GM21447 (cell line): Measurements from ENCODE around the gene RNF113A.
A peak's percentile ranks its signal among the peaks of the same experiment; 100 is the strongest.
"Not testable (repeated sequence)": the region's sequence is repeated elsewhere in the genome, so short reads cannot be mapped to it uniquely, and the experiment has no call there.

Experiments
- ATAC-seq: cut with Tn5 transposase; IDR thresholded peaks from one replicate; pipeline ENCODE4 v1.9.1; 2021; ENCODE audit not compliant: unreplicated experiment

The RNF113A gene

DNA sequence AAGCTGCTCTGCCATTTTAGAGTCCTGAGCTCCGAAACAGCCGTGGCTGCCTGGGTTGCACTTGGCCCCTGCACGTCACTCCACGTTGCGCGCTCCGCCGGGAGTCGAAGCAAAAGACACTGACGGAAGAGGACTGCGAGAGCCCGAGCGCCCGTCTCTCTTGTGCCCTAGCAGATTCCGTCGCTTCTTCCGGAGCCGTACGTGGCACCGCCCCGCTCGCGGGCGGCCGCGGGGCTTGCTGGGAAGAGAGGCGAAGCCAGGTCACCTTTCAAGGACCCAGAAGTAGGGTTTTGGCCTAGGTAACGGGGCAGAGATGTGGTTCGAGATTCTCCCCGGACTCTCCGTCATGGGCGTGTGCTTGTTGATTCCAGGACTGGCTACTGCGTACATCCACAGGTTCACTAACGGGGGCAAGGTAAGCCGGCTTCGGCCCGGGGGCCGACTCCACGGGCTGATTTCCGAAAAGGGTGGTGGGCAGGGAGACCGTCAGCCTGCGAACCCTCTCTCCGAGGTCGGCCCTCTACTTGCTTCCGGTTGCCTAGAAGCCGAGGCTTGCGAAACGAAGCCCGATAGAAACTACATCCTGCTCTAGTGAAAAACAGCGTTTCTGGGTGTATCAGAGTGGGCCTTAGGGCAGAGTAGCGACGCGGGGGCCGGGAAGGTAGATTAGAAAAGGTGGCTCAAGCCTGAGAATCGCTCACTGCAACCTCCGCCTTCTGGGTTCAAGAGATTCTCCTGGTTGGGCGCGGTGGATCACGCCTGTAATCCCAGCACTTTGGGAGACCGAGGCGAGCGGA, at the start of gene RNF113A, which contains the start of gene NDUFA1:
Gene RNF113A, minus strand, starts transcription at position 135 of the 797 bp plus-strand sequence. Its CDS starts 120 bp downstream, at position 15.
Gene NDUFA1, plus strand, starts transcription at position 234 of the 797 bp plus-strand sequence. Its CDS starts 80 bp downstream, at position 314.
- peak; percentile 85 for ATAC-seq

DNA sequence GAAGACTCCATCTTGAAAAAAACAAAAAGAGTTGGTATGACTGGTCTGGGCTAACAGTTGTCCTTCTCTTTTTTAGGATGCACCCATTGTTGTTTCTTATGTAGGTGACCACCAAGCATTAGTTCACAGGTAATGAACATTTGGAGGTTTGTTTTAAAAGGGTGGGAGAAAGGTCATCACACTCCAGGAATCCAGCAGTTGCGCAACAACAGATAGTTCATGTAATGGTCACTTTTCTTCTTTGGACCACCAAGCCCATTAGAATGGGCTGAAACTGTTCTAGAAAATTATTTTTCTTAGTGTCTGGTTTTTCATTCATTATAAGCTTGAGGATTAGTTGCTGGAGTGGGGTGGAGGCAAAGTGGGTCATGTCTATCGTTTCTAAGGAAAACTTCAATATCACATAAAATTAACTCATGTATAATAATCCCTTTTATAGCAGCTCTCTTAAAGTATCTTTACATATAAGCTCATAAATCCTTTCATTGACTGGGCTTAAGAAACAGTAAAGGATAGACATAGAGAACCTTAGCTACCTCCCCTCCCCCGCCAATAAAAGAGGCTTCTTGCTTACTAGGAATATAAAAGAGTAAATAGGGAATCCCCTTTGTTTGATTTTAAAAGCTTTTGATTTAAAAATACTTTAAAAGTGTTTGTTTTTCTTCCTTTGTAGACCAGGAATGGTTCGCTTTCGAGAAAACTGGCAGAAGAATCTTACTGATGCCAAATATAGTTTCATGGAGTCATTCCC, 48.5 kb upstream of the RNF113A start:
- ATAC-seq, result no peak

DNA sequence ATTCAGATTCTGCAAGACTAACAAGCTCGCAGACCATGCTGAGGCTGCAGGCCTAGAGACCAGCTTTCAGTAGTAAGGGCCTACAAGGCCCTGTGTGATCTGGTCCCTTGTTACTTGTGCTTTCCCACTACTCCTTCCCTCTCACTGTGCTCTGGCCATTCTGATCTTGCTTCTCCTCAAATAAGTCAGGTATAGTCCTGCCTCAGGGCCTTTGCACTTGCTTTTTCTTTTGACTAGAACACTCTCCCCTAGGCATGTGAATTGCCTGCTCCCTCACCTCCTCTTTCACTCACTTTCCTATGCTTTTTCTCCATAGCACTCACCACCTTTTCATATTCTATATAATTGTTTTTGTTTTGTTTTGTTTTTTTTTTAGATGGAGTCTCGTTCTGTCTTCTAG, 46.3 kb upstream of the RNF113A start:
- no peak for ATAC-seq

DNA sequence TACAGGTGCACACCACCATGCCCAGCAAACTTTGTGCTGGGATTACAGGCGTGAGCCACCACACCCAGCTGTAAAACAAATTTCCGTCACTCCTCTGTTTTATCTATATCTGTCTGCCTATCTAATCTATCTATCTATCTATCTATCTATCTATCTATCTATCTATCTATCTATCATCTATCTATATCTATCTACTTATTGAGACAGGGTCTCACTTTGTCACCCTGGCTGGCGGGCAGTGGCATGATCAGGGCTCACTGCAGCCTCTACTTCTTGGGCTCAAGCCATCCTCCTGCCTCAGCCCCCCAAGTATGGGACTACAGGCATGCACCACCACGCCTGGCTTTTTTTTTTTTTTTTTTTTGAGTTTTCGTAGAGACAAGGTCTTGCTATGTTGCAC, 44.8 kb upstream of the RNF113A start:
- ATAC-seq, result no peak

DNA sequence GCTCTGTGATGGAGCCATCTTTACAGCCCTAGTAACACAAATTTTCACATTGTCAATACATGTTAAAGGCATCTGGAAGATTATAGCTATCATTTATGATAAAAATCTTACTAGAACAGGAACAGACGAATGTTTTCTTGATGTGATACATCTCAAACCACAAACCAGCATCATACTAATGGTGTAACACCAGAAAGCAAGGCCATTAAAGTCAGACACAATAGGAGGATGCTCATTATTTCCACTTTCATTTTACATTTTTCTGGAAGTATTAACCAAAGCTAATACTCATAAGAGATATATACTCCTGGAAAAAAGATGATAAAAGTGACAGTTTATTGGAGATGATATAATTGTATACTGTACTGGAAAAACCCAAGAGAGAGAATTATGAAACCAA, 29.4 kb upstream of the RNF113A start:
- no peak for ATAC-seq

DNA sequence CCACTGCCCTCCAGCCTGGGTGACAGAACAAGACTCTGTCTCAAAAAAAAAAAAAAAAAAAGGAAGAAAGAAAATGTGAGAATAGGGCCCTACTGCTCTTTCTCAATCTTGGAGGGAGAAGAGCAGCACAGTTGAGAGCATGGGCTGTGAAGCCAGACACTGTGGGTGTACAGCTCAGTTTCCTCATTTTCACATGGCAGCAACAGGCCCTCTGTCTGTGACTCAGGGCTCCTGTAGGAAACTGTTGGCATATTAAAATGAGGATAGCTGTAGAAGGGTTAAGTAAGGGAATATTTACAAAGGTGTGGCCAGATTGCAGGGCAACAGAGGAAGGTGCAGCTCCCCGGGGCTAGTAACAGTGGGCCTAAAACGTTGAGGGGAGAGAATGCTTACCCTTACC, 27.6 kb upstream of the RNF113A start:
- no peak for ATAC-seq

DNA sequence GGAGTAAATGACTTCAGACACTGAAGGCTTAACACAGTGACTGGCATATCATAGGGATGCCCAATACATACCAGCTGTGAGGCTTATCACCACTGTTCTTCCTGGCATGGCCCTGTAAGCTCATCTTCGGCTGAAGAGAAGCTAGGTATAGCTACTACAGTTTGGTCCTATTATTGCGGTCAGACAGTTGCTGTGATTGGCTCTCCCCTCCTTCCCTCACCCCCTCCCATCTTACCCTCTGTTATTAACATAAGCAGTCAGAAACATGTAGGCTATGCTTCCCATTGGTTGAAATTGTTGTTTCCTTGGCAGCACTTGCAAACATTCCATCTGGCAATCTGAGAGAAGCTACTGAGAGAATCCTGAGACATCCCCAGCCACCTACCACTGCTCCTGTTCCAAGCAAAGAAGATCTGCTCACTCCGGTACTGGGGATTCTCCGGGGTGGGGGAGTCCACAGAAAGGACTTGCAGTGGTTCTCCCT, 24.4 kb upstream of the RNF113A start, which contains the start of gene AKAP14:
Gene AKAP14, plus strand, starts transcription at position 51 of the 484 bp plus-strand sequence. CDS start 7,331 bp downstream, outside the sequence.
- ATAC-seq, result no peak

DNA sequence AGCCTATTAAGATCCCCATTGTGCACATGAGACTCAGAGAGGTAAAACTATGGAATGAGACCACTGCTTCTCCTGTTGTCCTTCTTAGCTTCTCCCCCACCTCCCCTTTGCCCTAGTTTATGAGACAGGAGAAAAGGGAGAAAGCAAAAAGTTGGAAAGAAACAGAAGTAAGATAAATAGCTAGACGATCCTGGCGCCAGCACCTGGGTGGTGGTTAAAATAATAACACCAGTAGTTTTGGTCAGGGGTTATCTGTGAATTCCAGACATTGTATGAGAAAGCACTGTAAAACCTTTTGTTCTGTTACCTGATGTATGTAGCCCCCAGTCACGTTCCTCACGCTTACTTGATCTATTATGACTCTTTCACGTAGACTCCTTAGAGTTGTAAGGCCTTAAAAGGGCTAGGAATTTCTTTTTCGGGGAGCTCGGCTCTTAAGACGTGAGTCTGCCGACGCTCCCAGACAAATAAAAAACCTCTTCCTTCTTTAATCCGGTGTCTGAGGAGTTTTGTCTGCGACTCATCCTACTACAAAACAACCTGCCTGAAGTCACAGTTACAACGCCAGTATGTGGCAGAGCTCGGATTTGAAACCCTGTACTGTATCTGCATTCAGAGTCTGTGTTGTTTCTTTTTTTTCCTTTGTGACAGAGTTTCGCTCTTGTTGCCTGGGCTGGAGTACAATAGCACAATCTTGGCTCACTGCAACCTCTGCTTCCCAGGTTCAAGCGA, 20.6 kb upstream of the RNF113A start:
- ATAC-seq, result not testable (repeated sequence)

DNA sequence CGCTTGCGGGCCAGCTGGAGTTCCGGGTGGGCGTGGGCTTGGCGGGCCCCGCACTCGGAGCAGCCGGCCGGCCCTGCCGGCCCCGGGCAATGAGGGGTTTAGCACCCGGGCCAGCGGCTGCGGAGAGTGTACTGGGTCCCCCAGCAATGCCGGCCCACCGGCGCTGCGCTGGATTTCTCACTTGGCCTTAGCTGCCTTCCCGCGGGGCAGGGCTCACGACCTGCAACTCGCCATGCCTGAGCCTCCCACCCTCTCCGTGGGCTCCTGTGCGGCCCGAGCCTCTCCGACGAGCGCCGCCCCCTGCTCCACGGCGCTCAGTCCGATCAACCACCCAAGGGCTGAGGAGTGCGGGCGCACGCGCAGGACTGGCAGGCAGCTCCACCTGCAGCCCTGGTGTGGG, 19.1 kb upstream of the RNF113A start:
- ATAC-seq, result not testable (repeated sequence)

DNA sequence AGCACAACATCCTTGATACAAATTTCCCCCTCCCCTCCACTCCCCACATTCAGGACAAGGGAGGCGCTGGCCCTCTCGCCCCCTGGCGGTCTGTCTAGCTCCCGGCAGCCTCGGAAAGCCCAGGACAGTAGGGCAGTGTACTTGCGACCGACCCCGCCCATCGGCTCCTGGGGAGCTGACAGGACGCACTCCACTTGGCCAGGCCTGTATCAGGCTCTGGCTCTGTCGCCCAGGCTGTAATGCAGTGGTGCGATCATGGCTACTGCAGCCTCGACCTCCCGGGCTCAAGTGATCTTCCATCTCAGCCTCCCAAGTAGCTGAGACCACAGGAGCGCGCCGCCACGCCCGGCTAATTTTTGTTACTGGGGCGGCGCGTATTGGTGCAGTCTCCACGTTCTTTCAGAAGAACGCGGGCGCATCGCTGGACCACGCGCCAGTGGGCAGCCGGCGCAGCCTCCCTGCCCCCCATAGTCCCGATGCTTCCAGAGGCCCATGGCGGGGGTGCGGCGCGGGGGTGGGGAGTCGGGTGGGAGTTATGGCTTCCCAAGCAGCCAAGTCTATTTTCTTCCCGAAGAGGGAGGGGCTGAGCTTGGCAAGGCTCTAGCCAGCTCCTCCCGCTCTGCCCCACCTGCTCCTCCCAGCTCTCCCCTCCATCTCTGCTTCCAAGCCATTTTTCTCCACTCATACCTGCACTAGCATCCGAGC, 16.3 kb upstream of the RNF113A start:
- peak; percentile 88 for ATAC-seq

DNA sequence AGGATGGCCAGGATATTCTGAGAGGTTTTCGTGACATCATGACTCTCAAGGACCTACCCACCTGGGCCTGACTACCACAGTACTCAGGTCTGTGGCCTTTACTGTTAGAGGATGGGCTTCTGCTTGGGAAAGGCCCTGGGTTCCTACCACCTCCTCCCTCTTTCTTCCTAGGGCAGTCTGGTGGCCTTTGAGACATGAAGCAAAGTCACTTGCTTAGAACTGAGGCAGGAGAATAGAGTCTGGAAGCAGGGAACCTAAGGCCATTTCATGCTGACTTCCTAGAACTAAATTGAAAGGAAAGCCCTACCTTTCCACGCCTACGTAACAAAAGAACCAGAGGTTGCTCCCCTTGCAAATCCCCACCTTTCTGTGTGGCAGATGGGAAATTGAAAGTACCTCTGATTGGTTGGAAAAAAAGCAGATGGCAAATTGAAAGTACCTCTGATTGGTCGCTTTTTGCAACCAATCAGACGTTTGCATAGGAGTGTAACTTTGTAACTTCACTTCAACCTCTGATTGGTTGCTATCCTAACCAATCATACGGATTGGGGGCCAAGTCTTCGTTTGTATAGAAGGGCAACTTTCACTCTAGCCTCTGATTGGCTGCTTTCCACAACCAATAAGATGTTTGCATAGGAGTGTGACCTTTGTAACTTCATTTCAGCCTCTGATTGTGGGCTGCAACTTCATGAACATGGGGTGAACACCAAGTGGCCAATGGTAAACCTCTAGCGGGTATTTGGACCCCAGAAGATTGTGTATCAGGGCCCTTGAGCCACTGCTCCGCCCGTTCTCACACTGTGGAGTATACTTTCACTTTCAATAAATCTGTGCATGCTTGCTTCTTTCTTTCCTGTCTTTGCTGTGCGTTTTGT, 14.3 kb upstream of the RNF113A start:
- ATAC-seq, result no peak

DNA sequence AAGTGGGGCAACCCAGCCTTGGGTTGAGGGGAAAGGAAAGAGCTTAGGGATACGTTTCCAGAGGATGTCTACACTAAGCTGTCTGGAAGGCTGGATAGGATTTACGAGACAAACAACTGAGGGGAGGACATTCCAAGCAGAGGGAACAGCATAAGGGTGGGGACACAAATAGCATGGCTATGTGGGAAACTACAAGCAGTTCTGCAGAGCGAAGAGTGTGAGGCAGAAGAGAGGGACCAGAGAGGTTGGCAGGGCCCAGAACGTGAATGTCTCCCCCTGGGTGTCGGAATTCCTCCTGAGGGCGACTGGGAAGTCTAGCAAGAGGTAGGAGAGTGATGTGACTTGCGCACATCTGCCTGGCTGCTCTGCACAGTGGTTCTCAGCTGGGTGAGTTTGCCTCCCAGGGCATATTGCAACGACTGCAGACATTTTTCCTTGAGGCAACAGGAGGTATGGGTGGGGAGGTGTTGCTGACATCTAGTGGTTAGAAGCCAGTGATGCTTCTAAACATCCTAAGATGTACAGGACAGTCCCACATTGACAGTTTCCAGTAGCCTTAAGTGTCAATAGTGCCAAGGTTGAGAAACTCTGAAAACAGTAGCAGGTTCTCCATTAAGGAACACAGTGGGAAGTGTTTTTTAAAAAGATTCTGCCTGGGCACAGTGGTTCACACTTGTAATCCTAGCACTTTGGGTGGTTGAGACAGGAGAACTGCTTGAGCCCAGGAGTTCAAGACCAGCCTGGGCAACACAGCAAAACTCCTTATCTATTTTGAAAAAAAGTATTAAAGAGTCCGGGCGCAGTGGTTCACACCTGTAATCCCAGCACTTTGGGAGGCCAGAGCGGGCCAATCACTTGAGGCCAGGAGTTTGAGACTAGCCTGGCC, 9.3 kb upstream of the RNF113A start:
- ATAC-seq, result peak; percentile 73

DNA sequence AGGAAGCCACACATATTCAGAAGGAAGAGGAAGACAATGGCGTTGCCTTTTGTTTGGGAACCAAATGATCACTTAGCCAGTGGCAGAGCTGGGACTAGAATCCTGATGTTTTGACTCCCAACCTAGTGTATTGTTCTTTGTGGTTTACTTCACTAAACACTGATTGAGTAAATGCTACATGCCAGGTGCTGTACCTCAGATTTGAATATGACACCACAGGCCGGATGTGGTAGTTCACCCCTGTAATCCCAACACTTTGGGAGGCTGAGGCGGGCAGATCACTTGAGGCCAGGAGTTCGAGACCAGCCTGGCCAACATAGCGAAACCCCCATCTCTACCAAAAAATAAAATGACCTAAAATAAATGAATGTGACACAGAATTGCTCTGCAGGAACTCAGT, 8.5 kb upstream of the RNF113A start:
- peak; percentile 60 for ATAC-seq

DNA sequence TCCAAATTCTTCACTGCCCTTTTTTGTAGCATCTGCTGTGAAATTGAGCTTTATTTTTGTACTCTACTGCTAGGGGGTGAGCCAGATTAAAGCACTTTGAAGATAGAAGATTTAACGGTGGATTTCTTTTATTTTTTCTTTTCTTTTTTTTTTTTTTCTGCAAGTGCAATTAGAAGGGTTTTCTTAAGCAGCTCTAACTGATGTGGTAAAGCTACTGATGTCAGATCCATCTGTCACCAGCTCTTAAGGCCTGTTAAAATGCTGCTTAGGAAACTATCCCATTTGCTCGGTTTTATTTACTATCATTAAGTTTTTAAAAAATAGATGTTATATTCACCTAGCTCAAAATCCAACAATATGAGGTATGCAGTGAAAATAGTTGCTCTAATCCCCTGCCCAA, 7.2 kb upstream of the RNF113A start:
- no peak for ATAC-seq

DNA sequence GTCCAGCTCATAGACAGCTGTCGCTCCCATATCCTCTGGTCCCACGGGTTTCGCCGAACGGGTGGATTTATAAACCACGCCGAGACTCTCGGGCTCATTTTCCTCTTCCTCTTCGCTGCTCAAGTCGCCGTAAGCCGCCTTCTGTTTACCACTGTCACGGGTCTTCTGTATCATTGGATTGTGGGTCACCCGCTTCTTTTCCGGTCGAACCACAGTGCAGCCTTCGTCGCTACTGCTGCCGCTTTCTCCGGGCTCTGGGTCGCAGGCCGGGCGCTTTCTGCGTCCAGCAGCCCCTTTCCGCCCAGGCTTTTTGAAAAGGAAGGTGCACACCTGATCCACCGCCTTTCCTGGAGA, 311 bp downstream of the RNF113A start:
- ATAC-seq, result peak; percentile 44

DNA sequence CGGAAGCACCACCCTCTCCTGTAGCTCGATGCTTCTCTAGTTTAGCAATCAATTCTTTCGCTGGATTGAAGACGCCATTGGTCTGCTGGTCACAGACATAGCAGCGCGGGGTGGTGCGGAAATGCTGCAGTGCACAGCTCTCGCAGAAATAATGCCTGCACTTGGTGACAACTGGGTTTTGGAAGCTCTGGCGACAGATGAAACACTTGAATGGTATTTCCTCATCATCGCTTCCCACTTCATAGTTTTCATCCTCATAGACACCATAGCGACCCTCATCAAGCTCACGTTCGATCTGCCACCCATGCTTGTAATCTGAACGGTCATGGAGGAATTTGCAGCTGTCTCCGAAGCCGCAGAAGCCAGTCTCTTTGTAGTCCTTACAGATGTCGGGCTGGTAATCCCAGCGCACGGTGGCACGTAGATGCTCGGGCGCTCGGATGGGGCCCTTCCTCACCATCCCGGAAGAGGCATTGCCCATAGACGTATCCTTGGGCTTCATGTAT, 854 bp downstream of the RNF113A start:
- ATAC-seq, result peak; percentile 12

DNA sequence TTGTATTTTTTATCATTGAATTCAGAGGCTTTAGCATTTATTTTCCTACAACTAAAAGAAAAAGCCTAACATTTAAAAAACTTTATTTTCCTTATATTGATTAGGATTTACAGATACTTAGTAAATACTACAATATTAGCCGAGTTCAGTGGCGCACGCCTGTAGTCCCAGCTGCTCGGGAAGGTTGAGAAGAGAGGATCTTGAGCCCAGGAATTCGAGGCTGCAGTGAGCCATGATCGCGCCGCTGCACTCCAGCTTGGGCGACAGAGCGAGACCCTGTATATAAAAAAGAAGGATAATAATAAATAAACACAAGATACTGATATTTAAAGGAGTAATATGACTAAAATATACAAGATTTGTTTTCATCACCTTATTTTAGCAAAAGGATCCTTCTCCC, 18.1 kb downstream of the RNF113A start:
- no peak for ATAC-seq
